ENCODE data around the gene DACH1. TPM values are rescaled to one million over a fixed set of nuclear protein-coding genes. Genes with fewer than 3 reads are reported as not detected.

Gene DACH1
- total RNA-seq, 1 donor from 2014 or later = 1.2 TPM

GRCh38 chr13:71591374-71591773 is 275.6 kb downstream of the DACH1 start:
- no peak overlapping the region for H3K4me3 ChIP-seq (ENCODE audit: low read depth, low read length)
- no peaks in the 10 kb centered on the region for H3K36me3 ChIP-seq (ENCODE audit: control insufficient read depth, insufficient read depth, low read length)
- H3K27me3 ChIP-seq (ENCODE audit: control insufficient read depth, insufficient read depth, low read length) = no peaks in the 10 kb centered on the region
- no peak for DNase-seq (ENCODE audit: low read depth)
- no peak for TF ChIP-seq CTCF (IDR thresholded peaks at IDR 0.05; ENCODE audit: insufficient read depth, low read length, poor library complexity, severe bottlenecking)

DNA sequence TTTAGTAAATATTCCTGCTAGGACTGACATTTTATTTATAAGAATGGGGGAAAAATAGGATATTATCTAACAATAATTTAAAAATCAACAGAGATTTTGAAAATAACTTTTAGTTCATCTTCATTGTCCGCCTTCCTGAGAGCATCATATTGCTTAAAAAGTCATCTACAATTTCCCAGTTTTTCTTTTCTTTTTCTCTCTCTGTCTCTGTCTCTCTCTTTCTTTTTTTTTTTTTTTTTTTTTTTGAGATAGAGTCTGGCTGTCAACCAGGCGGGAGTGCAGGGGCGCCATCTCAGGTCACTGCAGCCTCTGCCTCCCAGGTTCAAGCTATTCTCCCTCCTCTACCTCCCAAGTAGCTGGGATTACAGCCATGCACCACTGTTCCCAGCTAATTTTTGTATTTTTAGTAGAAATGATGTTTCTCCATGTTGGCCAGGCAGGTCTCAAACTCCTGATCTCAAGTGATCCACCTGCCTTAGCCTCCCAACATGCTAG is 276.3 kb downstream of the DACH1 start:
- no peak for TF ChIP-seq CTCF (IDR thresholded peaks at IDR 0.05; ENCODE audit: insufficient read depth, low read length, poor library complexity, severe bottlenecking)
- no peak for DNase-seq (ENCODE audit: low read depth)
- H3K36me3 ChIP-seq (ENCODE audit: control insufficient read depth, insufficient read depth, low read length) = no peaks in the 10 kb centered on the region
- no peak overlapping the region for H3K4me3 ChIP-seq (ENCODE audit: low read depth, low read length)
- no peaks in the 10 kb centered on the region for H3K27me3 ChIP-seq (ENCODE audit: control insufficient read depth, insufficient read depth, low read length)

- TF ChIP-seq CTCF (IDR thresholded peaks at IDR 0.05; ENCODE audit: insufficient read depth, low read length, poor library complexity, severe bottlenecking) = no peak
- no peak for DNase-seq (ENCODE audit: low read depth)
- Histone ChIP-seq H3K27me3 (ENCODE audit: control insufficient read depth, insufficient read depth, low read length) (no peaks in the 10 kb centered on the region), H3K36me3 (ENCODE audit: control insufficient read depth, insufficient read depth, low read length) (no peaks in the 10 kb centered on the region), H3K4me3 (ENCODE audit: low read depth, low read length) (no peak overlapping the region)
Measured at GRCh38 chr13:71589032-71589431, 278.0 kb downstream of the DACH1 start.

DNA sequence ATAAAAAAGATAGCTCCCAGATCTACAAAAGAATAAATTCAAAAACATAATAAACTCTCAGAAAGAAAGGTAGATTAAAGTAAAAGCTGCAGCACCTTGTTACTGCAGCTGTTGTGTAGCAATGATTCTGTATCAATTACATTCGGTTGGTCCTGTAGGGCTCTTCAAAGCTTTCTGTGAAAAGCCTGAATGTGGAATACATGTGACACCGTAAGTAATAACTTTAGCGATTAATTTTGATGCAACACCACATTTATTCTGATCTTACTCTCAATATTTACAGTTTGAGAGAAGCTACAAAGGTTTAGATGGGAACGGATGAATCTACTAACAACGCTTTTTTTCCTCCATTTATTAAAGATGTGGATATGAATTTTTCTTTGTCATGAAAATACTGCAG is 279.2 kb downstream of the DACH1 start:
- no peak for DNase-seq (ENCODE audit: low read depth)
- no peaks in the 10 kb centered on the region for H3K36me3 ChIP-seq (ENCODE audit: control insufficient read depth, insufficient read depth, low read length)
- no peak for TF ChIP-seq CTCF (IDR thresholded peaks at IDR 0.05; ENCODE audit: insufficient read depth, low read length, poor library complexity, severe bottlenecking)

GRCh38 chr13:71587193-71587592 is 279.8 kb downstream of the DACH1 start:
- no peaks in the 10 kb centered on the region for H3K36me3 ChIP-seq (ENCODE audit: control insufficient read depth, insufficient read depth, low read length)
- TF ChIP-seq CTCF (IDR thresholded peaks at IDR 0.05; ENCODE audit: insufficient read depth, low read length, poor library complexity, severe bottlenecking) = no peak
- DNase-seq (ENCODE audit: low read depth) = no peak
- H3K4me3 ChIP-seq (ENCODE audit: low read depth, low read length) = no peak overlapping the region
- no peaks in the 10 kb centered on the region for H3K27me3 ChIP-seq (ENCODE audit: control insufficient read depth, insufficient read depth, low read length)

More for the DNA sequence above, 279.2 kb downstream of the DACH1 start:
- Histone ChIP-seq H3K4me3 (ENCODE audit: low read depth, low read length) (no peak overlapping the region), H3K27me3 (ENCODE audit: control insufficient read depth, insufficient read depth, low read length) (no peaks in the 10 kb centered on the region)

DNA sequence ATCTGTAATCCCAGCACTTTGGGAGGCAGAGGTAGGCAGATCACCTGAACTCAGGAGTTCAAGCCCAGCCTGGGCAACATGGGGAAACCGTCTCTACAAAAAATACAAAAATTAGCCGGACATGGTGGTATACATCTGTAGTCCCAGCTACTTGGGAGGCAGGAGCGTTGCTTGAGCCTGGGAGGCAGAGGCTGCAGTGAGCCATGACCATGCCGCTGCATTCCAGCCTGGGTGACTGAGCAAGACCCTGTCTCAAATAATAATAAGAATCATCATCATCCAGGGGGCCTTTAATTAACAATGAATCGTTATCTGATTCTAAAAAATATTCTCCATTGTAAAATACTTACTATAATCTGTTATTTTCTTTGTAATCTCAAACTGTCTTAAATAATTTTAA is 283.4 kb downstream of the DACH1 start:
- no peak for TF ChIP-seq CTCF (IDR thresholded peaks at IDR 0.05; ENCODE audit: insufficient read depth, low read length, poor library complexity, severe bottlenecking)
- no peak for DNase-seq (ENCODE audit: low read depth)

More for the DNA sequence above, 283.4 kb downstream of the DACH1 start:
- Histone ChIP-seq H3K36me3 (ENCODE audit: control insufficient read depth, insufficient read depth, low read length) (no peaks in the 10 kb centered on the region), H3K4me3 (ENCODE audit: low read depth, low read length) (no peak overlapping the region), H3K27me3 (ENCODE audit: control insufficient read depth, insufficient read depth, low read length) (no peaks in the 10 kb centered on the region)

All from kidney epithelial cell (primary cell).